ENCODE results near the gene HMGB3.
"Not testable (repeated sequence)": the region's sequence is repeated elsewhere in the genome, so short reads cannot be mapped to it uniquely, and the experiment has no call there.

Gene HMGB3

GRCh38 chrX:150982788-150983520 lies at the start of gene HMGB3:
Gene HMGB3 (plus strand): TSS chrX:150983335. CDS start chrX:150985600, 2,265 bp downstream.
- DNase-seq, result peak; percentile 10 to 53 (median 36)

GRCh38 chrX:150933945-150934350 lies 49.2 kb upstream of the HMGB3 start:
- DNase-seq, result no peak

- no peak for DNase-seq
Observed at GRCh38 chrX:150934453-150934852, 48.7 kb upstream of the HMGB3 start.

- no peak for DNase-seq
Observed at GRCh38 chrX:150935467-150935866, 47.7 kb upstream of the HMGB3 start.

GRCh38 chrX:150936556-150936955 lies 46.6 kb upstream of the HMGB3 start:
- DNase-seq, result no peak

GRCh38 chrX:150940844-150941495 lies 42.2 kb upstream of the HMGB3 start:
- no peak for DNase-seq

- no peak for DNase-seq
Observed at GRCh38 chrX:150941580-150941979, 41.6 kb upstream of the HMGB3 start.

- no peak for DNase-seq
Observed at GRCh38 chrX:150942942-150943594, 40.1 kb upstream of the HMGB3 start.

GRCh38 chrX:150944233-150944632 lies 38.9 kb upstream of the HMGB3 start:
- no peak for DNase-seq

GRCh38 chrX:150954951-150955350 lies 28.2 kb upstream of the HMGB3 start:
- DNase-seq, result no peak

- DNase-seq, result no peak
Observed at GRCh38 chrX:150955590-150955989, 27.5 kb upstream of the HMGB3 start.

GRCh38 chrX:150958177-150958576 lies 25.0 kb upstream of the HMGB3 start:
- no peak for DNase-seq

GRCh38 chrX:150959557-150959956 lies 23.6 kb upstream of the HMGB3 start:
- DNase-seq, result no peak

- no peak for DNase-seq
Observed at GRCh38 chrX:150961631-150962030, 21.5 kb upstream of the HMGB3 start.

GRCh38 chrX:150964416-150964815 lies 18.7 kb upstream of the HMGB3 start:
- not testable (repeated sequence) for DNase-seq

GRCh38 chrX:150966235-150966634 lies 16.9 kb upstream of the HMGB3 start:
- no peak for DNase-seq

- no peak for DNase-seq
Observed at GRCh38 chrX:150966742-150967141, 16.4 kb upstream of the HMGB3 start.

GRCh38 chrX:150967786-150968185 lies 15.3 kb upstream of the HMGB3 start:
- DNase-seq, result no peak

- DNase-seq, result no peak
Observed at GRCh38 chrX:150968862-150969720, 14.0 kb upstream of the HMGB3 start.

- DNase-seq, result no peak
Observed at GRCh38 chrX:150972450-150972849, 10.7 kb upstream of the HMGB3 start.

- no peak for DNase-seq
Observed at GRCh38 chrX:150975655-150976390, 7.3 kb upstream of the HMGB3 start.
